GM19467 (cell line): ENCODE results near the gene SNRNP200.
A peak's percentile ranks its signal among the peaks of the same experiment; 100 is the strongest.

Experiments
- ATAC-seq: cut with Tn5 transposase; IDR thresholded peaks from one replicate; pipeline ENCODE4 v1.9.1; 2021; ENCODE audit warnings: mild to moderate bottlenecking, moderate library complexity; ENCODE audit not compliant: unreplicated experiment

SNRNP200 gene

GRCh38 chr2:96253006-96253405, 52.3 kb downstream of the SNRNP200 start:
- no peak for ATAC-seq

- no peak for ATAC-seq
These were observed 52.8 kb downstream of the SNRNP200 start for GRCh38 chr2:96252526-96252925.

- ATAC-seq: no peak
These were observed 53.5 kb downstream of the SNRNP200 start for GRCh38 chr2:96251721-96252292.

GRCh38 chr2:96250188-96250587, 55.2 kb downstream of the SNRNP200 start:
- no peak for ATAC-seq

GRCh38 chr2:96249654-96250053, 55.7 kb downstream of the SNRNP200 start:
- ATAC-seq: no peak

- ATAC-seq: no peak
These were observed 56.7 kb downstream of the SNRNP200 start for GRCh38 chr2:96248624-96249023.

GRCh38 chr2:96247896-96248295, 57.5 kb downstream of the SNRNP200 start:
- ATAC-seq: no peak

GRCh38 chr2:96247009-96247408, 58.3 kb downstream of the SNRNP200 start:
- no peak for ATAC-seq

GRCh38 chr2:96245609-96246390, 59.5 kb downstream of the SNRNP200 start:
- ATAC-seq: no peak

- ATAC-seq: no peak
These were observed 61.5 kb downstream of the SNRNP200 start for GRCh38 chr2:96243843-96244242.

GRCh38 chr2:96241900-96242611, 63.3 kb downstream of the SNRNP200 start:
- ATAC-seq: peak; percentile 81

- no peak for ATAC-seq
These were observed 64.1 kb downstream of the SNRNP200 start for GRCh38 chr2:96241227-96241626.

GRCh38 chr2:96240341-96241038, 64.9 kb downstream of the SNRNP200 start:
- ATAC-seq: no peak

- ATAC-seq: no peak
These were observed 65.5 kb downstream of the SNRNP200 start for GRCh38 chr2:96239745-96240264.

GRCh38 chr2:96239091-96239490, 66.3 kb downstream of the SNRNP200 start:
- no peak for ATAC-seq

GRCh38 chr2:96238266-96238665, 67.1 kb downstream of the SNRNP200 start:
- ATAC-seq: no peak

GRCh38 chr2:96236882-96237281, 68.5 kb downstream of the SNRNP200 start:
- no peak for ATAC-seq

GRCh38 chr2:96233880-96234316, 71.4 kb downstream of the SNRNP200 start:
- peak; percentile 82 for ATAC-seq

GRCh38 chr2:96233436-96233835, 71.9 kb downstream of the SNRNP200 start:
- ATAC-seq: no peak

GRCh38 chr2:96231316-96231715, 74.0 kb downstream of the SNRNP200 start:
- no peak for ATAC-seq

- peak; percentile 78 for ATAC-seq
These were observed 80.3 kb downstream of the SNRNP200 start for GRCh38 chr2:96225016-96225533.
